Body of pancreas (tissue), 4 donors: ENCODE measurements around the gene ANKLE2.

Experiments
- CTCF ChIP-seq, 7 experiments: fragments of 450-650 bp in 4 of 7; fragments of 200-600 bp in 3 of 7; sonication (generic) in 3 of 7; IDR thresholded peaks; one replicate each; pipeline ENCODE4 v1.5.1; 2016 to 2019; ENCODE audit warnings: antibody characterized with exemption in 7 of 7
- POLR2A ChIP-seq, 3 donors: fragments of 450-650 bp; IDR thresholded peaks; one replicate each; pipeline ENCODE4 v1.6.1; 2016; ENCODE audit warnings: antibody characterized with exemption in 3 of 3, mild to moderate bottlenecking in 2 of 3

DNA sequence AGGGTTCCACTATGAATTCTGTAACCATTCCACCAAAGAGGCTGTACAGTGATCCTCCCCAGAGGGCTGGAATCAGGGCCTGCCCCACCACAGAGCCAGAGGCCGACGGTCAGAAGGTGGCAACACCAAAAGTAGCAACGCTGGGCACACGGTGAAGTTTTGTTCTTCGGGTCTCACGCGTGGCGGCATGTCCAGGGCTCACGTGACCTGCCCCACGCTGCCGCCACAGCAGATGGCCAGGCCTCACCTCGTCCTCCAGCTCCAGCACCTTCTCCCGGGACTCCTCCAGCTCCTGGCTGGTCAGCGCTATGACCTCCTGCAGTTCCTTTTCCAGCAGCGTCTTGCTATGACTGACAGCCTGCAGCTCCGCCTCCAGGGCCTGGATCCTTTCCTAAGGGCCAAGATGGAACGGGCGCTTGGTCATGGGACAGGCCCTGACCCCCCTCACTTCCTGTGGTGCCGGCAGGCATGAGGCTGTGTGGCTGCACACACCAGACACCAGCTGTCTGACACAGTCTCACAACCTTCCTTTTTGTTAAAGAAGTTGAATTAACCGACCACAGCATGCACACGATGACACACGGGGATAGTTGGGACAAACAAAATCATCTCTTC lies 22.4 kb upstream of the ANKLE2 start:
- TF ChIP-seq CTCF (IDR thresholded peaks at IDR 0.05) = no peak
- no peak for TF ChIP-seq POLR2A (IDR thresholded peaks at IDR 0.05)
